PFSK-1 (cell line): ENCODE measurements around the gene SLC10A7.

Experiments
- FOXP2 ChIP-seq: optimal IDR thresholded peaks from 2 replicates; pipeline ENCODE3; 2011; ENCODE audit warnings: borderline replicate concordance, control low read depth, inconsistent platforms; ENCODE audit not compliant: insufficient read depth; ENCODE audit errors: extremely low read length, extremely low read depth
- POLR2AphosphoS5 ChIP-seq: IDR thresholded peaks from 2 replicates; pipeline ENCODE4 v1.6.1; 2012; ENCODE audit warnings: low read depth, mild to moderate bottlenecking, control low read depth, low read length, moderate library complexity
- SIN3A ChIP-seq: IDR thresholded peaks from 2 replicates; pipeline ENCODE4 v1.6.1; 2012; ENCODE audit warnings: mild to moderate bottlenecking, low read length, moderate library complexity, borderline replicate concordance; ENCODE audit not compliant: insufficient read depth
- TAF1 ChIP-seq: IDR thresholded peaks from 2 replicates; pipeline ENCODE4 v1.6.1; 2012; ENCODE audit warnings: low read length, control low read depth, borderline replicate concordance; ENCODE audit not compliant: insufficient read depth
- TF ChIP-seq, protein P1 (sequence below), 2 experiments: IDR thresholded peaks; 2 replicates each; pipeline versions ENCODE4 v1.6.1 to v1.8.0; 2011 to 2012; ENCODE audit warnings: low read depth in 2 of 2, low read length in 2 of 2, control low read depth in 1 of 2, inconsistent platforms in 1 of 2, mild to moderate bottlenecking in 1 of 2, moderate library complexity in 1 of 2; ENCODE audit not compliant: insufficient read depth in 1 of 2

Gene SLC10A7

DNA sequence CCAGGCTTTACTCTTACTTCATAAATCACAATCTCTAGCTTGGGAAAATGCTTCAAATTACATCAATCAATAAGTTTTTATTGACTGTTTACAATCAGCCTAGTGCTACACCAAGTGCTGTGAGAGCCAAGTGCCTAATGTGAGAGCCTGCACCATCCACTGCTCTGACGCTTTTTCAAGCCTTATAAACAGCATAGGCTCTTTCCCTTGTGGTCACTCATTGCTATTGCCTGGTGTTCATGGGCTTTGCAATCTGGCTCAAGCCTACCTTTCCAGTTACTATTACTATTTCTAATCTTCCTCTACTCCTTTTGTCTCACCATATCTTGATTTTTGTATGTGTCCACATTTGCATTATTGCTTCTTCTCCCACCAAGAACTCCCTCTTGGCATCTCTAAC, 230.4 kb downstream of the SLC10A7 start:
- no peak for TF ChIP-seq POLR2AphosphoS5
- TF ChIP-seq TAF1, result no peak

DNA sequence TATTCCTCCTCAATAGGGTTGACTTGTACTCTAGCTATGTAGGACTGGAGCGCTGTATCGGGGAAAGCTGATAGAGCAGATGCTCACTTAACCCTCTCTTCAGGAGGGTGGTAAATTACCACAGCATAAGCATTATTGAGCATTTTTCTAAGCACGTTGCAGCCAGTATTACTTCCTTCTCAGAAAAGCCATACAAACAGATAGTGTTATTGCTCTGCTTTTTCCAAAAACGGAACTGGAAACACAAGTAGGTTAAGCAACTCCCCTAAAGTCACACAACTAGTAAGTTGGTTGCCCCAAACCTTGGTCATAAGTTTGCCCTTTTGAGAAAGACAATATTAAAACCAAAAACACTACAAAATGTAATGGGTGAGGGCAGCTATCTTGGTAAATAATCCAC, 233.5 kb downstream of the SLC10A7 start:
- TF ChIP-seq SIN3A (no peak), POLR2AphosphoS5 (no peak), FOXP2 (no peak), TAF1 (no peak)
- TF ChIP-seq, protein P1, sequence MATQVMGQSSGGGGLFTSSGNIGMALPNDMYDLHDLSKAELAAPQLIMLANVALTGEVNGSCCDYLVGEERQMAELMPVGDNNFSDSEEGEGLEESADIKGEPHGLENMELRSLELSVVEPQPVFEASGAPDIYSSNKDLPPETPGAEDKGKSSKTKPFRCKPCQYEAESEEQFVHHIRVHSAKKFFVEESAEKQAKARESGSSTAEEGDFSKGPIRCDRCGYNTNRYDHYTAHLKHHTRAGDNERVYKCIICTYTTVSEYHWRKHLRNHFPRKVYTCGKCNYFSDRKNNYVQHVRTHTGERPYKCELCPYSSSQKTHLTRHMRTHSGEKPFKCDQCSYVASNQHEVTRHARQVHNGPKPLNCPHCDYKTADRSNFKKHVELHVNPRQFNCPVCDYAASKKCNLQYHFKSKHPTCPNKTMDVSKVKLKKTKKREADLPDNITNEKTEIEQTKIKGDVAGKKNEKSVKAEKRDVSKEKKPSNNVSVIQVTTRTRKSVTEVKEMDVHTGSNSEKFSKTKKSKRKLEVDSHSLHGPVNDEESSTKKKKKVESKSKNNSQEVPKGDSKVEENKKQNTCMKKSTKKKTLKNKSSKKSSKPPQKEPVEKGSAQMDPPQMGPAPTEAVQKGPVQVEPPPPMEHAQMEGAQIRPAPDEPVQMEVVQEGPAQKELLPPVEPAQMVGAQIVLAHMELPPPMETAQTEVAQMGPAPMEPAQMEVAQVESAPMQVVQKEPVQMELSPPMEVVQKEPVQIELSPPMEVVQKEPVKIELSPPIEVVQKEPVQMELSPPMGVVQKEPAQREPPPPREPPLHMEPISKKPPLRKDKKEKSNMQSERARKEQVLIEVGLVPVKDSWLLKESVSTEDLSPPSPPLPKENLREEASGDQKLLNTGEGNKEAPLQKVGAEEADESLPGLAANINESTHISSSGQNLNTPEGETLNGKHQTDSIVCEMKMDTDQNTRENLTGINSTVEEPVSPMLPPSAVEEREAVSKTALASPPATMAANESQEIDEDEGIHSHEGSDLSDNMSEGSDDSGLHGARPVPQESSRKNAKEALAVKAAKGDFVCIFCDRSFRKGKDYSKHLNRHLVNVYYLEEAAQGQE (IDR thresholded peaks at IDR 0.05; ENCODE audit: insufficient read depth in 1 of 2, low read depth in 2 of 2, low read length in 2 of 2), result no peak

DNA sequence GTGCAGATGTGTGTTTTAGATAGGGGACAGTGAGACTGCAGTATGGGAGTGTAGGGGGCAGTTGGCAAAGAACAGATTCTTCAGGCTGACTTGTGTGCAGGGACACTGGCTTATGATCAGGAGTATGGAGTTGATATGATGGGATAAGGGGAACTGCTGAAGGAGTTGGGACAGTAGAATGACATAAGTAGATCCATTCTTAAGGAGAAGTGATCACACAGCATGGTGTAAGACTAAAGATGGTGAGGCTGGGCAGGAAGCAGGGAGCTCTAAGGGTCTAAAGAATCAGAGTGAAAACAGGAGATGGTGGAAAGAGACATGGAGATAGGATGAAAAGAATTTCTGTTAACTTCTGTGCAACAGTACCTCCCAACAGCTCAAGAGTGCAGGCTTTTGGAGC, 236.7 kb downstream of the SLC10A7 start:
- TF ChIP-seq FOXP2 (no peak), TAF1 (no peak), POLR2AphosphoS5 (no peak), SIN3A (no peak)
- TF ChIP-seq, protein P1 (IDR thresholded peaks at IDR 0.05; ENCODE audit: insufficient read depth in 1 of 2, low read depth in 2 of 2, low read length in 2 of 2), result no peak

GRCh38 chr4:146283758-146284651, 237.7 kb downstream of the SLC10A7 start:
- TF ChIP-seq SIN3A (no peak), FOXP2 (no peak), POLR2AphosphoS5 (no peak), TAF1 (no peak)
- TF ChIP-seq, protein P1 (IDR thresholded peaks at IDR 0.05; ENCODE audit: insufficient read depth in 1 of 2, low read depth in 2 of 2, low read length in 2 of 2), result no peak

DNA sequence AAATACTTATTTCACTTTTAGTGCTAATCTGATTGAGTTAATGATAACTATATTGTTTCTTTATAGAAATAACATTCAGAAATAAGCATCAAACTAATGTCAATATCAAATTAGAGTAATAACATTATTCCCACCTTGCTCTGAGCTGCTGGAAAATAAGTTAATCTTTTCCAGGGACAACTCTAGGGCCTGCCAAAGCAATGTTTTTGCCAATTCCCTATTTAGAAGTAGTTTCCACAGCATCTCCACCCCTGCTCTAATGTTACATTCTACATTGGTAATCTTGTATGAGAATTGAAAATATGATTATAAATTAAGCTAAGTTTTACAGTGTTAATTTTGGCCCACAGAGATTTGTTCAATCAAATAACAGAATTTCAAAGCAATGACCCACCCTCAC, 239.1 kb downstream of the SLC10A7 start:
- no peak for TF ChIP-seq SIN3A
- TF ChIP-seq FOXP2, result no peak
- TF ChIP-seq POLR2AphosphoS5, result no peak
- TF ChIP-seq, protein P1 (IDR thresholded peaks at IDR 0.05; ENCODE audit: insufficient read depth in 1 of 2, low read depth in 2 of 2, low read length in 2 of 2), result no peak
- no peak for TF ChIP-seq TAF1
